HepG2 (cell line): Measurements from ENCODE around the gene CCDC88B. TPM values are rescaled to one million over a fixed set of nuclear protein-coding genes. Genes with fewer than 3 reads are reported as not detected.

Experiments used
- CBFB ChIP-seq: sonication (generic); formaldehyde crosslinking; IDR thresholded peaks from 2 replicates; pipeline ENCODE4 v1.4.0; 2020; ENCODE audit warnings: missing genetic modification reagents
- CEBPG ChIP-seq: IDR thresholded peaks from 2 replicates; pipeline ENCODE4 v1.6.1; 2016
- HDAC6 ChIP-seq: fragments of 200-600 bp; sonication (generic); IDR thresholded peaks from 2 replicates; pipeline ENCODE4 v1.7.0; 2017; ENCODE audit warnings: mild to moderate bottlenecking, antibody characterized with exemption, low read length, low read depth
- HMG20A ChIP-seq: IDR thresholded peaks from 2 replicates; pipeline ENCODE4 v1.6.1; 2016; ENCODE audit warnings: borderline replicate concordance
- HMGA1 ChIP-seq: sonication (generic); formaldehyde crosslinking; conservative IDR thresholded peaks from 2 replicates; pipeline ENCODE4 v1.4.0; 2020; ENCODE audit warnings: missing genetic modification reagents
- NFRKB ChIP-seq: fragments of 450-650 bp; IDR thresholded peaks from 2 replicates; pipeline ENCODE4 v1.6.1; 2017
- PAWR ChIP-seq: sonication (generic); formaldehyde crosslinking; IDR thresholded peaks from 2 replicates; pipeline ENCODE4 v1.4.0; 2020; ENCODE audit warnings: missing genetic modification reagents, mild to moderate bottlenecking, borderline replicate concordance
- PHF20 ChIP-seq: sonication (generic); formaldehyde crosslinking; IDR thresholded peaks from 2 replicates; pipeline ENCODE4 v1.5.0; 2020; ENCODE audit warnings: mild to moderate bottlenecking, missing genetic modification reagents
- PLRG1 ChIP-seq: fragments of 450-650 bp; conservative IDR thresholded peaks from 2 replicates; pipeline ENCODE4 v1.6.1; 2016
- RXRB ChIP-seq: IDR thresholded peaks from 2 replicates; pipeline ENCODE4 v1.6.1; 2016; ENCODE audit warnings: borderline replicate concordance, missing genetic modification reagents, missing compliant biosample characterization
- SALL2 ChIP-seq: sonication (generic); formaldehyde crosslinking; IDR thresholded peaks from 2 replicates; pipeline ENCODE4 v1.8.1; 2023; ENCODE audit warnings: mild to moderate bottlenecking, missing genetic modification reagents, inconsistent platforms
- SOX6 ChIP-seq, 2 experiments: fragments of 450-650 bp in 1 of 2; sonication (generic) in 1 of 2; formaldehyde crosslinking in 1 of 2; IDR thresholded peaks; 2 replicates each; pipeline versions ENCODE4 v1.4.0 to v1.6.1; 2017 to 2020; ENCODE audit warnings: antibody characterized with exemption in 1 of 2, mild to moderate bottlenecking in 1 of 2, missing genetic modification reagents in 1 of 2
- TBX2 ChIP-seq: sonication (generic); formaldehyde crosslinking; IDR thresholded peaks from 2 replicates; pipeline ENCODE4 v1.5.0; 2020; ENCODE audit warnings: missing genetic modification reagents, mild to moderate bottlenecking, borderline replicate concordance
- ZNF160 ChIP-seq: sonication (generic); formaldehyde crosslinking; IDR thresholded peaks from 2 replicates; pipeline ENCODE4 v1.8.0; 2022; ENCODE audit warnings: mild to moderate bottlenecking, inconsistent platforms, missing genetic modification reagents
- ZNF343 ChIP-seq: sonication (generic); formaldehyde crosslinking; IDR thresholded peaks from 2 replicates; pipeline ENCODE4 v1.4.0; 2020; ENCODE audit warnings: mild to moderate bottlenecking, missing genetic modification reagents
- ZNF484 ChIP-seq: sonication (generic); formaldehyde crosslinking; IDR thresholded peaks from 2 replicates; pipeline ENCODE4 v1.5.1; 2020; ENCODE audit warnings: mild to moderate bottlenecking, low read depth, missing genetic modification reagents, borderline replicate concordance
- ZNF496 ChIP-seq: sonication (generic); formaldehyde crosslinking; IDR thresholded peaks from 2 replicates; pipeline ENCODE4 v1.8.1; 2023; ENCODE audit warnings: mild to moderate bottlenecking, moderate library complexity, missing genetic modification reagents; ENCODE audit not compliant: insufficient replicate concordance
- ZNF615 ChIP-seq: sonication (generic); formaldehyde crosslinking; IDR thresholded peaks from 2 replicates; pipeline ENCODE4 v1.5.0; 2020; ENCODE audit warnings: mild to moderate bottlenecking, missing genetic modification reagents, borderline replicate concordance
- ZNF616 ChIP-seq: sonication (generic); formaldehyde crosslinking; IDR thresholded peaks from 2 replicates; pipeline ENCODE4 v1.5.0; 2020; ENCODE audit warnings: low read depth, mild to moderate bottlenecking, missing genetic modification reagents
- ZNF672 ChIP-seq: sonication (generic); formaldehyde crosslinking; IDR thresholded peaks from 2 replicates; pipeline ENCODE4 v1.8.1; 2022; ENCODE audit warnings: missing genetic modification reagents
- polyA plus RNA-seq, 8 experiments: library from polyadenylated mRNA; depleted of rRNA in 3 of 8; stranded (reverse) in 7 of 8; unstranded in 1 of 8; fragments of >200 nt; fragmentation: Illumina TruSeq in 4 of 8; extraction: Trizol in 4 of 8; gene quantifications; 2 replicates each; pipeline versions ENCODE4 v1.2.1 to v1.2.3, GENCODE V29; 2011 to 2016; ENCODE audit warnings: low read depth in 4 of 8, missing spikeins in 1 of 8, mixed read lengths in 1 of 8; ENCODE audit not compliant: insufficient read depth in 1 of 8
- total RNA-seq, 5 experiments: library from RNA; depleted of rRNA; stranded (reverse); fragments of >200 nt; fragmentation: Illumina TruSeq; extraction: Trizol; gene quantifications; 2 replicates each; pipeline ENCODE4 v1.2.3, GENCODE V29; 2016; ENCODE audit warnings: low read depth in 1 of 5
- TF ChIP-seq, protein P1 (sequence below): sonication (generic); formaldehyde crosslinking; IDR thresholded peaks from 2 replicates; pipeline ENCODE4 v1.4.0; 2020; ENCODE audit warnings: low read depth, mild to moderate bottlenecking, missing genetic modification reagents
- TF ChIP-seq, protein P2 (sequence below): sonication (generic); formaldehyde crosslinking; IDR thresholded peaks from 2 replicates; pipeline ENCODE4 v1.4.0; 2020; ENCODE audit warnings: missing genetic modification reagents, borderline replicate concordance
- TF ChIP-seq, protein P3 (sequence below): IDR thresholded peaks from 2 replicates; pipeline ENCODE4 v1.6.1; 2012; ENCODE audit warnings: inconsistent platforms
- TF ChIP-seq, protein P4 (sequence below): sonication (generic); formaldehyde crosslinking; IDR thresholded peaks from 2 replicates; pipeline ENCODE4 v1.8.1; 2023; ENCODE audit warnings: missing genetic modification reagents, inconsistent platforms, borderline replicate concordance

Gene CCDC88B
- total and polyA plus RNA-seq, 2 of the 13 experiments (the other 11 are each of a cell fraction or from before 2014, with no cell fraction given) = 3.6 to 4.8 TPM

DNA sequence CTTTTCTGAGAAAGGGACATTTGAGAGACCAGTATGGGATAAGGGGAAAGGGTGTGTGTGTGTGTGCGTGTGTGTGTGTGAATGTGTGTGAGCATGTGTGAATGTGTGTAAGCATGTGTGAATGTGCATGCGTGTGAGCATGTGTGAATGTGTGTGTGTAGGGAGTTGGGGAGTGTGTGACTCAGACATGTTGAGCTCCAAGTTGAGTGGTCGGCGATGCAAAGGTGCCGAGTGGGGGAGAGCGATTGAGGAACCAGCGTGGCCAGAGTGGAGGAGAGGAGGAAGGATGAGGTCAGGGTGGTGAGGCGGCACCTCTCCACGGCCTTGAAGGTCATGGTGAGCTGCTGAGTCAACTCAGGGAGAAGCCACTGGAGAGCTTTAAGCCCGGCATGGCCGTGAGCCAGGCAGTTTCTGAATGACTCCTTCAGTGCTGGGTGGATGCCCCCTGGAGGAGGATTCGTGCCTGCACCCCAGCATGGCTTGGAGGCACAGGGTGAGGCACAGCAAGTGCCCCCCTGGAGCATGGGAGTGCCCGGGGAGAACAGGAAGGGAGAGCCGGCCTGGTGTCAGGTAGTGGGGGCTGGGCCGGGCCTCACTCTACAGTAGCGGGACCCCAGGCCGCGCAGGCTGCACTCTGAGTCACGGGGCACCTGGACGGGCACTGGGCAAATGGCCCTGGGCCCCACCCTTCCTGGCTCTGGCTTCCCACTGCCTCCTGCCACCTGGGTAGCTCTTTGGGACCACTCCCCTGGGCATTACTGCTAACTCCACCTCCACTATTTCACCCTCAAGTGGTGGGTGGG, 8.2 kb upstream of the CCDC88B start (continued):
- TF ChIP-seq, protein P1, sequence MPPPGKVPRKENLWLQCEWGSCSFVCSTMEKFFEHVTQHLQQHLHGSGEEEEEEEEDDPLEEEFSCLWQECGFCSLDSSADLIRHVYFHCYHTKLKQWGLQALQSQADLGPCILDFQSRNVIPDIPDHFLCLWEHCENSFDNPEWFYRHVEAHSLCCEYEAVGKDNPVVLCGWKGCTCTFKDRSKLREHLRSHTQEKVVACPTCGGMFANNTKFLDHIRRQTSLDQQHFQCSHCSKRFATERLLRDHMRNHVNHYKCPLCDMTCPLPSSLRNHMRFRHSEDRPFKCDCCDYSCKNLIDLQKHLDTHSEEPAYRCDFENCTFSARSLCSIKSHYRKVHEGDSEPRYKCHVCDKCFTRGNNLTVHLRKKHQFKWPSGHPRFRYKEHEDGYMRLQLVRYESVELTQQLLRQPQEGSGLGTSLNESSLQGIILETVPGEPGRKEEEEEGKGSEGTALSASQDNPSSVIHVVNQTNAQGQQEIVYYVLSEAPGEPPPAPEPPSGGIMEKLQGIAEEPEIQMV (CRISPR knock-in tag) = no peak
- TF ChIP-seq ZNF496 (no peak), SOX6 (IDR thresholded peaks at IDR 0.05) (no peak), SOX6 (CRISPR knock-in tag; IDR thresholded peaks at IDR 0.05) (0 out of 2 replicates have a peak, but pooled peaks have one; percentile 4), ZNF343 (no peak), PAWR (CRISPR knock-in tag) (no peak), ZNF484 (no peak), PHF20 (no peak), TBX2 (no peak; the same call in none of the 2 replicates), HMG20A (CRISPR knock-in tag) (no peak), NFRKB (no peak), ZNF615 (CRISPR knock-in tag) (no peak), HDAC6 (no peak), ZNF672 (CRISPR knock-in tag) (no peak), RXRB (CRISPR knock-in tag) (peak; percentile 38; the same call in 1 of the 2 replicates), PLRG1 (no peak), ZNF160 (CRISPR knock-in tag) (no peak), SALL2 (no peak), ZNF616 (CRISPR knock-in tag) (no peak), CEBPG (CRISPR knock-in tag) (no peak), HMGA1 (CRISPR knock-in tag) (no peak), CBFB (CRISPR knock-in tag) (no peak)
- TF ChIP-seq, protein P2, sequence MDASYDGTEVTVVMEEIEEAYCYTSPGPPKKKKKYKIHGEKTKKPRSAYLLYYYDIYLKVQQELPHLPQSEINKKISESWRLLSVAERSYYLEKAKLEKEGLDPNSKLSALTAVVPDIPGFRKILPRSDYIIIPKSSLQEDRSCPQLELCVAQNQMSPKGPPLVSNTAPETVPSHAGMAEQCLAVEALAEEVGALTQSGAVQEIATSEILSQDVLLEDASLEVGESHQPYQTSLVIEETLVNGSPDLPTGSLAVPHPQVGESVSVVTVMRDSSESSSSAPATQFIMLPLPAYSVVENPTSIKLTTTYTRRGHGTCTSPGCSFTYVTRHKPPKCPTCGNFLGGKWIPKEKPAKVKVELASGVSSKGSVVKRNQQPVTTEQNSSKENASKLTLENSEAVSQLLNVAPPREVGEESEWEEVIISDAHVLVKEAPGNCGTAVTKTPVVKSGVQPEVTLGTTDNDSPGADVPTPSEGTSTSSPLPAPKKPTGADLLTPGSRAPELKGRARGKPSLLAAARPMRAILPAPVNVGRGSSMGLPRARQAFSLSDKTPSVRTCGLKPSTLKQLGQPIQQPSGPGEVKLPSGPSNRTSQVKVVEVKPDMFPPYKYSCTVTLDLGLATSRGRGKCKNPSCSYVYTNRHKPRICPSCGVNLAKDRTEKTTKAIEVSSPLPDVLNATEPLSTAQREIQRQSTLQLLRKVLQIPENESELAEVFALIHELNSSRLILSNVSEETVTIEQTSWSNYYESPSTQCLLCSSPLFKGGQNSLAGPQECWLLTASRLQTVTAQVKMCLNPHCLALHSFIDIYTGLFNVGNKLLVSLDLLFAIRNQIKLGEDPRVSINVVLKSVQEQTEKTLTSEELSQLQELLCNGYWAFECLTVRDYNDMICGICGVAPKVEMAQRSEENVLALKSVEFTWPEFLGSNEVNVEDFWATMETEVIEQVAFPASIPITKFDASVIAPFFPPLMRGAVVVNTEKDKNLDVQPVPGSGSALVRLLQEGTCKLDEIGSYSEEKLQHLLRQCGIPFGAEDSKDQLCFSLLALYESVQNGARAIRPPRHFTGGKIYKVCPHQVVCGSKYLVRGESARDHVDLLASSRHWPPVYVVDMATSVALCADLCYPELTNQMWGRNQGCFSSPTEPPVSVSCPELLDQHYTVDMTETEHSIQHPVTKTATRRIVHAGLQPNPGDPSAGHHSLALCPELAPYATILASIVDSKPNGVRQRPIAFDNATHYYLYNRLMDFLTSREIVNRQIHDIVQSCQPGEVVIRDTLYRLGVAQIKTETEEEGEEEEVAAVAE = no peak
- TF ChIP-seq, protein P3, sequence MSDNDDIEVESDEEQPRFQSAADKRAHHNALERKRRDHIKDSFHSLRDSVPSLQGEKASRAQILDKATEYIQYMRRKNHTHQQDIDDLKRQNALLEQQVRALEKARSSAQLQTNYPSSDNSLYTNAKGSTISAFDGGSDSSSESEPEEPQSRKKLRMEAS = no peak
- TF ChIP-seq, protein P4, sequence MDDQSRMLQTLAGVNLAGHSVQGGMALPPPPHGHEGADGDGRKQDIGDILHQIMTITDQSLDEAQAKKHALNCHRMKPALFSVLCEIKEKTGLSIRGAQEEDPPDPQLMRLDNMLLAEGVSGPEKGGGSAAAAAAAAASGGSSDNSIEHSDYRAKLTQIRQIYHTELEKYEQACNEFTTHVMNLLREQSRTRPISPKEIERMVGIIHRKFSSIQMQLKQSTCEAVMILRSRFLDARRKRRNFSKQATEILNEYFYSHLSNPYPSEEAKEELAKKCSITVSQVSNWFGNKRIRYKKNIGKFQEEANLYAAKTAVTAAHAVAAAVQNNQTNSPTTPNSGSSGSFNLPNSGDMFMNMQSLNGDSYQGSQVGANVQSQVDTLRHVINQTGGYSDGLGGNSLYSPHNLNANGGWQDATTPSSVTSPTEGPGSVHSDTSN (CRISPR knock-in tag) = no peak
